ENCODE data around the gene ATP11A.

GRCh38 chr13:112772539-112772909 is 82.7 kb downstream of the ATP11A start:
- TF ChIP-seq TCF7L2 (IDR thresholded peaks at IDR 0.05; ENCODE audit: borderline replicate concordance, low read depth, low read length): no peak
- no peak for TF ChIP-seq ATF2 (tag by site-specific recombination; IDR thresholded peaks at IDR 0.05; ENCODE audit: low read depth)
- TF ChIP-seq ZBTB11 (tag by site-specific recombination; conservative IDR thresholded peaks at IDR 0.05; ENCODE audit: low read depth): no peak
- TF ChIP-seq CTCF (tag by site-specific recombination; IDR thresholded peaks at IDR 0.05): no peak
- TF ChIP-seq TSHZ1 (tag by site-specific recombination; IDR thresholded peaks at IDR 0.05; ENCODE audit: borderline replicate concordance): no peak
- TF ChIP-seq ZNF280C (tag by site-specific recombination; IDR thresholded peaks at IDR 0.05): no peak
- TF ChIP-seq ZNF24 (tag by site-specific recombination; IDR thresholded peaks at IDR 0.05): no peak
- TF ChIP-seq INSM2 (tag by site-specific recombination; IDR thresholded peaks at IDR 0.05): no peak
- no peak for TF ChIP-seq ZNF121 (tag by site-specific recombination; IDR thresholded peaks at IDR 0.05)
- no peak for TF ChIP-seq ZNF16 (tag by site-specific recombination; IDR thresholded peaks at IDR 0.05; ENCODE audit: low read depth)
- TF ChIP-seq ZSCAN5A (tag by site-specific recombination; IDR thresholded peaks at IDR 0.05): no peak
- TF ChIP-seq MZF1 (tag by site-specific recombination; IDR thresholded peaks at IDR 0.05; ENCODE audit: borderline replicate concordance): no peak
- TF ChIP-seq ZNF558 (tag by site-specific recombination; IDR thresholded peaks at IDR 0.05): no peak
- no peak for TF ChIP-seq ZNF404 (tag by site-specific recombination; IDR thresholded peaks at IDR 0.05)

Measured in HEK293 (cell line).